ENCODE data around the gene NOS1. TPM values are rescaled to one million over a fixed set of nuclear protein-coding genes. Genes with fewer than 3 reads are reported as not detected.
"Not testable (repeated sequence)": the region's sequence is repeated elsewhere in the genome, so short reads cannot be mapped to it uniquely, and the experiment has no call there.

Gene NOS1
- total and polyA plus RNA-seq, 2 experiments from 2014 or later, result 0.63 to 3.0 TPM

GRCh38 chr12:117398482-117398881, 37.1 kb upstream of the NOS1 start:
- not testable (repeated sequence) for H3K9me3 Mint-ChIP-seq; H3K4me1 ChIP-seq (ENCODE audit: insufficient read depth); H3K4me2 ChIP-seq; ATAC-seq; H3K27ac ChIP-seq (ENCODE audit: low read depth); H3K27ac Mint-ChIP-seq; H2AFZ ChIP-seq; H3K4me1 Mint-ChIP-seq; H3K36me3 Mint-ChIP-seq (ENCODE audit: low read depth); DNase-seq (ENCODE audit: low spot score); H3K27me3 ChIP-seq (ENCODE audit: insufficient read depth); H3K4me3 ChIP-seq; H4K20me1 ChIP-seq (replicated peaks; ENCODE audit: insufficient read depth); H3K27me3 Mint-ChIP-seq (ENCODE audit: insufficient read depth, low read depth, poor library complexity); H3F3A ChIP-seq (replicated peaks; ENCODE audit: low read depth); H3K4me3 Mint-ChIP-seq; H3K36me3 ChIP-seq (ENCODE audit: insufficient read depth); H3K79me2 ChIP-seq (replicated peaks; ENCODE audit: insufficient read depth); H3K9me2 ChIP-seq (ENCODE audit: insufficient read depth)

DNA sequence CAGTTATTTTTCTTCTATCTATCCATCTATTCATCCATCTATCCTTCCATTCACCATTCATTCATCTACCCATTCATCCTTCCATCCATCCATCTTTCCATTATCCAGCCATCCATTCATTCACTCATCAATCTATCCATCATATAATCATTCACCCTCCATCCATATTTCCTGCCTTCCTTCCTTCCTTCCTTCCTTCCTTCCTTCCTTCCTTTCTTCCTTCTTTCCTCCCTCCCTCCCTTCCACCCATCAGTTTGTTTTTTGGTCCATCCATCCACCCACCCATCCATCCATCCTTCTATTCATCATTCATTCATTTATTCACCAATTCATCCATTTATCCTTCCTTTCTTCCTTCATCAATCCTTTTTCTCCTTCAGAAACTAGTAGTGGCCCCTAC, 34.3 kb upstream of the NOS1 start:
- Histone ChIP-seq H3K27me3 (ENCODE audit: insufficient read depth) (no peaks in the 10 kb centered on the region), H3K27ac (ENCODE audit: low read depth) (no peak overlapping the region), H4K20me1 (replicated peaks; ENCODE audit: insufficient read depth) (no peaks in the 10 kb centered on the region), H2AFZ (no peak overlapping the region), H3K4me2 (no peak overlapping the region), H3F3A (replicated peaks; ENCODE audit: low read depth) (no peaks in the 10 kb centered on the region), H3K4me3 (no peak overlapping the region), H3K36me3 (ENCODE audit: insufficient read depth) (no peaks in the 10 kb centered on the region), H3K9me2 (ENCODE audit: insufficient read depth) (no peaks in the 10 kb centered on the region), H3K79me2 (replicated peaks; ENCODE audit: insufficient read depth) (no peaks in the 10 kb centered on the region), H3K4me1 (ENCODE audit: insufficient read depth) (no peaks in the 10 kb centered on the region)
- H3K4me1 Mint-ChIP-seq, result no peaks in the 10 kb centered on the region
- H3K27me3 Mint-ChIP-seq (ENCODE audit: insufficient read depth, low read depth, poor library complexity), result no peaks in the 10 kb centered on the region
- TF ChIP-seq ZNF114 (CRISPR knock-in tag; IDR thresholded peaks at IDR 0.05) (no peak), EZH2phosphoT487 (IDR thresholded peaks at IDR 0.05; ENCODE audit: unreplicated experiment) (no peak), ETS1 (IDR thresholded peaks at IDR 0.05) (no peak)
- no peak overlapping the region for H3K27ac Mint-ChIP-seq
- H3K9me3 Mint-ChIP-seq, result peaks cover 3% of the 10 kb centered on the region; the same call in 1 of the 3 replicates
- no peak overlapping the region for H3K4me3 Mint-ChIP-seq
- DNase-seq (ENCODE audit: low spot score), result no peak
- no peaks in the 10 kb centered on the region; the same call in 2 of the 3 replicates for H3K36me3 Mint-ChIP-seq (ENCODE audit: low read depth)
- no peak for ATAC-seq

GRCh38 chr12:117394491-117394890, 33.1 kb upstream of the NOS1 start:
- no peak overlapping the region for H3K4me3 Mint-ChIP-seq
- DNase-seq (ENCODE audit: low spot score) (no peak), ATAC-seq (no peak)
- Histone ChIP-seq H3K36me3 (ENCODE audit: insufficient read depth) (no peaks in the 10 kb centered on the region), H3K27ac (ENCODE audit: low read depth) (no peak overlapping the region), H3F3A (replicated peaks; ENCODE audit: low read depth) (no peaks in the 10 kb centered on the region), H3K79me2 (replicated peaks; ENCODE audit: insufficient read depth) (no peaks in the 10 kb centered on the region), H2AFZ (no peak overlapping the region), H3K27me3 (ENCODE audit: insufficient read depth) (no peaks in the 10 kb centered on the region), H4K20me1 (replicated peaks; ENCODE audit: insufficient read depth) (no peaks in the 10 kb centered on the region), H3K9me2 (ENCODE audit: insufficient read depth) (no peaks in the 10 kb centered on the region), H3K4me1 (ENCODE audit: insufficient read depth) (no peaks in the 10 kb centered on the region), H3K4me2 (no peak overlapping the region), H3K4me3 (no peak overlapping the region)
- peaks cover 3% of the 10 kb centered on the region; the same call in 1 of the 3 replicates for H3K9me3 Mint-ChIP-seq
- H3K27ac Mint-ChIP-seq, result no peak overlapping the region
- no peaks in the 10 kb centered on the region; the same call in 2 of the 3 replicates for H3K36me3 Mint-ChIP-seq (ENCODE audit: low read depth)
- no peaks in the 10 kb centered on the region for H3K27me3 Mint-ChIP-seq (ENCODE audit: insufficient read depth, low read depth, poor library complexity)
- no peaks in the 10 kb centered on the region for H3K4me1 Mint-ChIP-seq
- no peak for TF ChIP-seq EZH2 (IDR thresholded peaks at IDR 0.05; ENCODE audit: low read depth, unreplicated experiment)
- no peak for TF ChIP-seq CTCF (conservative IDR thresholded peaks at IDR 0.05; ENCODE audit: low read depth in 2 of 2)
- no peak for TF ChIP-seq ETS1 (IDR thresholded peaks at IDR 0.05)
- TF ChIP-seq CREB1 (CRISPR knock-in tag; IDR thresholded peaks at IDR 0.05; ENCODE audit: low read depth), result no peak
- TF ChIP-seq REST (IDR thresholded peaks at IDR 0.05; ENCODE audit: unreplicated experiment), result no peak
- TF ChIP-seq JUNB (IDR thresholded peaks at IDR 0.05; ENCODE audit: unreplicated experiment), result no peak
